Jurkat, Clone E6-1 (cell line): Measurements from ENCODE around the gene OR2T34. TPM values are rescaled to one million over a fixed set of nuclear protein-coding genes. Genes with fewer than 3 reads are reported as not detected.
"Not testable (repeated sequence)": the region's sequence is repeated elsewhere in the genome, so short reads cannot be mapped to it uniquely, and the experiment has no call there.

Source experiments
- DNase-seq: peaks from one replicate; pipeline ENCODE4 v3.0.0-alpha.2; 2011; ENCODE audit warnings: low read depth, low spot score
- H3K4me3 ChIP-seq: 2 replicates; pipeline ENCODE4 v1.5.1; 2011; ENCODE audit warnings: mild to moderate bottlenecking, low read length, control low read depth, moderate library complexity
- polyA plus RNA-seq: library from polyadenylated mRNA; unstranded; fragments of >200 nt; gene quantifications from one replicate; pipeline ENCODE4 v1.2.1, GENCODE V29; 2012; ENCODE audit warnings: missing spikeins; ENCODE audit not compliant: insufficient read length, insufficient read depth

OR2T34 gene
- not detected for polyA plus RNA-seq

DNA sequence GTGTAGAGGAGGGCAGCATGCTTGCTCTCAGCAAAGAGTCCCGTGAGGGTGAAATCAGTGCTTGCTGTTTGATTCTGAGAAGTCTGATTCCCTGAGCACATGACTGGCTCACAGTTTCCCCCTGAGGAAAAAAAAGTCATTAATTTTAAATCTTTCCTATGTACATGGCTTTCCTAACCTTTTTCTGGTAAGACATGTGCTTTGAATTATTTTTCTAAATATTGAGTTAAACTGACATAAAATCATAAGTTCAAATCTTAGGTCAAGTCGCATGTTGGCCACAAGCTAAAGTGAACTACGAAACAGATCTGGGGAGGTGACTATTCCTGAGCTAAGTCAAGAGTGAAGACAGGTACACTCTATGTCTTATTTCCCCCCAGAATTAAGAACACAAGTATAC lies at the start of gene OR2T34:
TSS of gene OR2T34 (minus strand) at position 101 of the 400 bp plus-strand sequence. CDS start at position 101, 0 bp downstream.
- H3K4me3 ChIP-seq, DNase-seq: not testable (repeated sequence)

GRCh38 chr1:248622570-248623001 lies 48.0 kb upstream of the OR2T34 start:
- peak; percentile 51 for DNase-seq
- H3K4me3 ChIP-seq, result no peak overlapping the region

GRCh38 chr1:248621770-248622169 lies 47.2 kb upstream of the OR2T34 start:
- no peak overlapping the region for H3K4me3 ChIP-seq
- no peak for DNase-seq

- DNase-seq, result peak; percentile 32
- H3K4me3 ChIP-seq, result no peak overlapping the region
Measured at GRCh38 chr1:248618878-248619277, 44.3 kb upstream of the OR2T34 start.

- no peak overlapping the region for H3K4me3 ChIP-seq
- no peak for DNase-seq
Measured at GRCh38 chr1:248618119-248618518, 43.6 kb upstream of the OR2T34 start.

DNA sequence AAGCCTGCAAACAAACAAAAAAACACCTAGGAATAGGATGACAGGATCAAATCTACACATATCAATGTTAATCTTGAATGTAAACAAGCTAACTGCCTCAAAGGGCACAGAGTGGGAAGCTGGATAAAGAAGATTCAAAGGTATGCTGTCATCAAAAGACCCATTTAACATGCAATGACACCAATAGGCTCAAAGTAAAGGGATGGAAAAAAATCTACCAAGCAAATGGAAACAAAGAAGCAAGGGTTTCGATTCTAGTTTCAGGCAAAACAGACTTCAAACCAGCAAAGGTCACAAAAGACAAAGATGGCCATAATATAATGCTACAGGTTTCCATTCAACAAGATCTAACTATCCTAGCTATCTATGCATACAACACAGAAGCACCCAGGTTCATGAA lies 39.2 kb upstream of the OR2T34 start:
- H3K4me3 ChIP-seq, result no peak overlapping the region
- no peak for DNase-seq

- no peak for DNase-seq
- no peak overlapping the region for H3K4me3 ChIP-seq
Measured at GRCh38 chr1:248611883-248612414, 37.4 kb upstream of the OR2T34 start.

DNA sequence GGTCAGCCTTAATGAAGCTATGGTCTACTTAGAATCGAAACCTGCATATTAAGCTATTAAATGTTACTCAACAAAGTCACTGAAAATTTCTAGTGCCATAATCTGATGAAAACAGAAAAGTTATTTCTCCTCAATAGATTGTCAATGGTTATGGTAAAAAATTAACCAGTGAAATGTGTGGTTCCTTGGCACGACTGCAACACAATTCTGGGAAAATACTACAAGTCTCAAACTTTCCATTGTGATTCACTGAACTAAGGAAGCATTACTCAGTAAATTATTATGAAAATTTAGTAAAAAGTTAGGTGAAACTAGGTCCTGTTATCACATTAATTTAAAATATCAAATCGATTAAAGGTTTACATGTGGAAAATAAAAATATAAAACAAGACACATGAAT lies 35.7 kb upstream of the OR2T34 start:
- H3K4me3 ChIP-seq, result no peak overlapping the region
- DNase-seq, result no peak

DNA sequence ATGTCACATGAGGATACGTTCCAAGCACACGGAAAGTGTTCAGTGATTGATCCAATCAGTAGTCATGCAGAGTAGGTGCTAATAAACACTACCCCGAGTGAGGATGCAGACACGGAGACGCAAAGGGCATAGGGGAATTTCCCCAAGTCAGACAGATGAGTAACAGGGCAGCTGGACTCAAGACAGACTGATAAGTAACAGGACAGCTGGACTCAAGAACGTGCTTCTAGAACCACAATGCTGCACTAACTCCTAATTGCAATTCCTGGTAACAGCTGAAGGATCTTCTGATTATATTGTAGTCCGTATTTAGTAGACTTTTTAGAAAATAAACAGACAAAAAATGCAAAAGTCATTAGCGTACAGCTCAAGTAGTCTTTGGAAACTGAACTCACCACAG lies 24.8 kb upstream of the OR2T34 start:
- H3K4me3 ChIP-seq, result no peak overlapping the region
- no peak for DNase-seq

GRCh38 chr1:248597589-248597988 lies 23.0 kb upstream of the OR2T34 start, which contains the start of gene OR2T10:
OR2T10 (minus strand) TSS chr1:248597700; CDS start chr1:248593768, 3,932 bp downstream.
- no peak within 1 kb of the TSS for H3K4me3 ChIP-seq
- DNase-seq, result no peak

DNA sequence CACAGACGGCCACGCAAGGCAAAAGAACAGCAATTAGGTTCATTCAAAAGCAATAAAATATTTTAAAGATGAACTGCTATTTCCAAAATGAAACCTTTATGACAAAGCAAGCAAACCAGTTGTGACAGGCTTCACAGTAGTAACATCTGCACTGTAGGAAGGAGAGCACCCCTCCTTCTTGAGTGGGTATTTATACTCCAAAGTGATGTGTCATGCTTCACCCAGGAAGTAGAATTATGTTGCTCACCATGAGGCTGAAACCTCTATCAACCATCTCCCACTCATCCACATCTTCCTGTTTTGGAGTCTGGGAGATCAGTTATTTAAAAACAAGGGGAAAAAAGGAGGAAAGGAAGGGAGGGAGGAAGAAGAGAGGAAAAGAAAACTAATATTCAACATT lies 22.1 kb upstream of the OR2T34 start:
- H3K4me3 ChIP-seq, result no peak overlapping the region
- no peak for DNase-seq

DNA sequence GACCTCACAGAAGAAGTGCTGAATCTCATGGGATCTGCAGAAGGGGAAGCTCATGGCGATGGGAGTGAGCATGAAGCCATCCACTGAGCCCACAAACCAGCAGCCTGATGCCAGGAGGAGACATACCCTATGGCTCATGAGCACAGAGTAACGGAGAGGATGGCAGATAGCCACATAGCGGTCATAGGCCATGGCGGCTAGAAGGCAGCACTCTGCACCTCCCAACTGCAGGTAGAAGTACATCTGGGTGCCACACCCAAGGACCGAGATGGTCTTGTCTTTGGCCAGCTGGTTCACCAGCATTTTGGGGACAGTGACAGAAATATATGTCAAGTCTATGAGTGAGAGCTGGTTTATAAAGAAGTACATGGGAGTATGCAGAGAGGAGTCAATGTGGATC lies 18.7 kb upstream of the OR2T34 start:
- no peak for DNase-seq

DNA sequence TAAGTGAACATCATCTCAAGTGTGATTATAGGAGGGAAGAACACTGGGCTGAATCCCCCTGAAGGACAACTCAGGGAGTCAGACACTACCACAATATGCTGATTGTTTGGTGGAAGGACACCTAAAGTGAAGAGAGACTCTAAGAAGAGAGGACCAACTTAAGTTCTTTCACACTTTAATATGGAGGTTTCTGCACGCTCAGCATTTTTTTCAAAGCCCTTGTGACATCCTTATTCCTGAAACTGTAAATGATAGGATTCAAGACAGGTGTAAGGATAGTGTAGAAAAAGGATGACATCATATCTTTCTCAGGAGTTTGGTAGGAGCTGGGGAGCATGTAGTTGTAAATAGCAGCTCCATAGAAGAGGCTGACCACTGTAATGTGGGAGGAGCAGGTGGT lies 18.1 kb upstream of the OR2T34 start:
- no peak overlapping the region for H3K4me3 ChIP-seq

More for the DNA sequence above, 18.7 kb upstream of the OR2T34 start:
- no peak overlapping the region for H3K4me3 ChIP-seq

DNA sequence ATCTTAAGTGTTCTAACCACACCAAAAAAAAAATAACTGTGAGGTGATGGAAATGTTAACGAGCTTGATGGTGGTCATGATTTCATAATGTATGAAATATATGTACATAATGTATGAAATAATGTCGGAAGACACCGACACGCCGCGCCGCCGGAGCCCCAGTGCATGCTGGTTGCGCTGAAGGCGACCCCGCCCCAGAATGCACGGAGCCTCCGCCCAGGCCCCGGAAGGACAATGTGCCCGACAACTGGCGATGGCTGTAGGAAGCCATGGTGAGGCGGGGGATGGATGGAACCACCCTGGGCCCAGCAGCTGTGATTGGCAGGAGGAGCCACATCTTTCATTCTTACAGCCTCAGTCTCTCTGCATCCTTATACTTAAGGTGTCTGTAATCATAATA lies 15.5 kb upstream of the OR2T34 start:
- H3K4me3 ChIP-seq, result no peak overlapping the region
- no peak for DNase-seq

More for the DNA sequence above, 18.1 kb upstream of the OR2T34 start:
- DNase-seq, result no peak

GRCh38 chr1:248589334-248589733 lies 14.8 kb upstream of the OR2T34 start:
- DNase-seq, result no peak
- no peak overlapping the region for H3K4me3 ChIP-seq

DNA sequence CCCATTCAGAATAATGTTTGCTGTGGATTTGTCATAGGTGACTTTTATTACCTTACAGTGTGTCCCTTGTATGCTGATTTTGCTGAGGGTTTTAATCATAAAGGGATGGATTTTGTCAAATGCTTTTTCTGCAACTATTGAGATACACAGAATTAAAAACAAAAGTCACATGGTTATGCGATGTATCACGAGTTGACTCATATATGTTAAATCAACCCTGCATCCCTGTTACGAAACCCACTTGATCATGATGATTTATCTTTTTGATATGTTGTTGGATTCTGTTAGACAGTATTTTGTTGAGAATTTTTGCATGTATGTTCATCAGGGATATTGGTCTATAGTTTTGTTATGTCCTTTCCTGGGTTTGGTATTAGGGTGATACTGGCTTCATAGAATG lies 10.7 kb upstream of the OR2T34 start:
- no peak overlapping the region for H3K4me3 ChIP-seq
- no peak for DNase-seq

GRCh38 chr1:248576260-248576980 lies 1.9 kb upstream of the OR2T34 start:
- H3K4me3 ChIP-seq, result no peak overlapping the region
- DNase-seq, result no peak

GRCh38 chr1:248573856-248574255 lies 701 bp downstream of the OR2T34 start:
- not testable (repeated sequence) for DNase-seq, H3K4me3 ChIP-seq

- not testable (repeated sequence) for H3K4me3 ChIP-seq, DNase-seq
Measured at GRCh38 chr1:248572049-248572448, 2.5 kb downstream of the OR2T34 start.

GRCh38 chr1:248570811-248571210 lies 3.7 kb downstream of the OR2T34 start:
- not testable (repeated sequence) for DNase-seq, H3K4me3 ChIP-seq

- DNase-seq, H3K4me3 ChIP-seq: not testable (repeated sequence)
Measured at GRCh38 chr1:248569049-248569448, 5.5 kb downstream of the OR2T34 start.
